Endothelial cell of umbilical vein (primary cell): Measurements from ENCODE around the gene ZNF766. TPM values are rescaled to one million over a fixed set of nuclear protein-coding genes. Genes with fewer than 3 reads are reported as not detected.

Experiments
- BruUV-seq: library from RNA; stranded (reverse); fragments of 400-500 nt; replicated peaks from 2 replicates; lab custom pipeline; 2021; lab: Mats Ljungman, UMichigan
- CTCF ChIA-PET: fragments of 300-600, 350-600 bp; sonication (Branson Sonifier 250); formaldehyde crosslinking; loops from one replicate; lab custom pipeline; 2021; ENCODE audit warnings: antibody characterized with exemption, inconsistent platforms; lab: Charles Lee
- POLR2A ChIA-PET: fragments of 300-600, 350-600 bp; sonication (Branson Sonifier 250); formaldehyde crosslinking; loops from one replicate; lab custom pipeline; 2021; ENCODE audit warnings: antibody characterized with exemption, inconsistent platforms; lab: Charles Lee
- DNase-seq: peaks from one replicate; pipeline ENCODE4 v3.0.0-alpha.2; 2011; ENCODE audit warnings: low read depth, low spot score
- FAIRE-seq: peaks from 2 replicates; lab custom pipeline; 2011; peaks lifted over from hg19 to GRCh38; lab: Jason Lieb, UNC
- H2AFZ ChIP-seq: 2 replicates; pipeline ENCODE4 v1.6.0; 2012; ENCODE audit warnings: low read depth, low read length, control low read depth, inconsistent platforms
- H3K27ac ChIP-seq: 2 replicates; pipeline ENCODE4 v1.5.1; 2011; ENCODE audit warnings: low read depth, mild to moderate bottlenecking, control low read depth, low read length, moderate library complexity; ENCODE audit not compliant: insufficient read depth
- H3K27me3 ChIP-seq, 2 experiments: 2 replicates each; pipeline versions ENCODE4 v1.6.0 to v1.6.1; 2011; ENCODE audit warnings: low read length in 2 of 2, mixed read lengths in 1 of 2; ENCODE audit not compliant: control insufficient read depth in 2 of 2, insufficient read depth in 2 of 2
- H3K36me3 ChIP-seq, 2 experiments: 2 replicates in 1 of 2; 3 replicates in 1 of 2; pipeline ENCODE4 v1.5.1; 2011; ENCODE audit warnings: low read length in 2 of 2, mild to moderate bottlenecking in 1 of 2, moderate library complexity in 1 of 2; ENCODE audit not compliant: control insufficient read depth in 2 of 2, insufficient read depth in 2 of 2; ENCODE audit errors: extremely low read depth in 1 of 2
- H3K4me1 ChIP-seq: 3 replicates; pipeline ENCODE4 v1.5.1; 2011; ENCODE audit warnings: mild to moderate bottlenecking, low read length; ENCODE audit not compliant: control insufficient read depth, insufficient read depth; ENCODE audit errors: extremely low read depth
- H3K4me2 ChIP-seq: 2 replicates; pipeline ENCODE4 v1.6.1; 2011; ENCODE audit warnings: low read length, control low read depth, mixed read lengths; ENCODE audit not compliant: insufficient read depth
- H3K4me3 ChIP-seq, 3 experiments: fragments of 200-600 bp in 1 of 3; sonication (generic), shearing (Covaris generic) in 1 of 3; replicated peaks in 1 of 3; 2 replicates each; pipeline ENCODE4 v1.5.1; 2011 to 2016; ENCODE audit warnings: control low read depth in 3 of 3, low read length in 3 of 3, mild to moderate bottlenecking in 2 of 3, inconsistent platforms in 1 of 3, low read depth in 1 of 3, moderate library complexity in 1 of 3; ENCODE audit not compliant: insufficient read depth in 1 of 3
- H3K79me2 ChIP-seq: 2 replicates; pipeline ENCODE4 v1.6.0; 2012; ENCODE audit warnings: low read length, inconsistent platforms; ENCODE audit not compliant: control insufficient read depth, insufficient read depth
- H3K9ac ChIP-seq: replicated peaks from 2 replicates; pipeline ENCODE3; 2011; ENCODE audit warnings: low read length, control low read depth; ENCODE audit not compliant: insufficient read depth; ENCODE audit errors: extremely low read depth
- H3K9me1 ChIP-seq: replicated peaks from 3 replicates; pipeline ENCODE4 v1.6.0; 2011; ENCODE audit warnings: mild to moderate bottlenecking, low read length; ENCODE audit not compliant: control insufficient read depth, insufficient read depth; ENCODE audit errors: extremely low read depth
- H3K9me3 ChIP-seq: replicated peaks from 2 replicates; pipeline ENCODE4 v1.5.1; 2012; ENCODE audit warnings: low read length, inconsistent platforms; ENCODE audit not compliant: control insufficient read depth, insufficient read depth
- H4K20me1 ChIP-seq: replicated peaks from 2 replicates; pipeline ENCODE3; 2011; ENCODE audit warnings: mild to moderate bottlenecking, low read length; ENCODE audit not compliant: control insufficient read depth, insufficient read depth; ENCODE audit errors: extremely low read depth
- CTCF ChIP-seq, 2 donors: IDR thresholded peaks; 1 replicate in 1 of 2; 2 replicates in 1 of 2; pipeline ENCODE4 v1.5.1; 2011; ENCODE audit warnings: low read length in 2 of 2, mild to moderate bottlenecking in 2 of 2, moderate library complexity in 2 of 2, control low read depth in 1 of 2, inconsistent platforms in 1 of 2, low read depth in 1 of 2; ENCODE audit not compliant: insufficient read depth in 1 of 2; ENCODE audit errors: extremely low read depth in 1 of 2
- EZH2 ChIP-seq: IDR thresholded peaks from 2 replicates; pipeline ENCODE4 v1.6.1; 2012; ENCODE audit warnings: borderline replicate concordance, low read depth, mild to moderate bottlenecking, moderate library complexity, low read length, inconsistent platforms; ENCODE audit not compliant: severe bottlenecking
- JUN ChIP-seq: IDR thresholded peaks from 2 replicates; pipeline ENCODE4 v1.6.1; 2011; ENCODE audit warnings: borderline replicate concordance, low read depth; ENCODE audit not compliant: insufficient read length, insufficient read depth
- MAX ChIP-seq: IDR thresholded peaks from 2 replicates; pipeline ENCODE4 v1.6.1; 2011; ENCODE audit not compliant: insufficient read depth, insufficient read length
- MYC ChIP-seq: IDR thresholded peaks from one replicate; pipeline ENCODE4 v1.6.1; 2011; ENCODE audit warnings: mild to moderate bottlenecking, low read depth, low read length
- POLR2AphosphoS5 ChIP-seq: IDR thresholded peaks from 2 replicates; pipeline ENCODE4 v1.6.1; 2012; ENCODE audit warnings: low read depth, mild to moderate bottlenecking, control low read depth, low read length, moderate library complexity; ENCODE audit not compliant: insufficient read depth
- dilution Hi-C: fragments of 300-500 bp; cut with MboI; formaldehyde crosslinking; loops from one replicate; pipeline ENCODE4 v1.15.0; 2019; ENCODE audit warnings: low sequenced_read_pairs; ENCODE audit not compliant: extremely low pct_ligation_motif_present
- intact Hi-C: fragments of 100-400 bp; cut with micrococcal nuclease; formaldehyde crosslinking; loops from one replicate; pipeline ENCODE4 v1.10.0; 2022
- polyA plus RNA-seq, 4 experiments: library from polyadenylated mRNA; depleted of rRNA in 3 of 4; stranded (reverse) in 3 of 4; unstranded in 1 of 4; fragments of >200 nt; gene quantifications; 2 replicates each; pipeline versions ENCODE4 v1.2.1 to v1.2.3, GENCODE V29; 2011 to 2012; ENCODE audit warnings: missing spikeins in 1 of 4
- total RNA-seq: library from RNA; stranded (reverse); gene quantifications from 2 replicates; pipeline ENCODE4 v1.2.3, GENCODE V29; 2021

ZNF766 gene
- total and polyA plus RNA-seq, 2 donors (not counting 3 experiments of a cell fraction or from before 2014, with no cell fraction given) = 2.9 to 8.9 TPM

DNA sequence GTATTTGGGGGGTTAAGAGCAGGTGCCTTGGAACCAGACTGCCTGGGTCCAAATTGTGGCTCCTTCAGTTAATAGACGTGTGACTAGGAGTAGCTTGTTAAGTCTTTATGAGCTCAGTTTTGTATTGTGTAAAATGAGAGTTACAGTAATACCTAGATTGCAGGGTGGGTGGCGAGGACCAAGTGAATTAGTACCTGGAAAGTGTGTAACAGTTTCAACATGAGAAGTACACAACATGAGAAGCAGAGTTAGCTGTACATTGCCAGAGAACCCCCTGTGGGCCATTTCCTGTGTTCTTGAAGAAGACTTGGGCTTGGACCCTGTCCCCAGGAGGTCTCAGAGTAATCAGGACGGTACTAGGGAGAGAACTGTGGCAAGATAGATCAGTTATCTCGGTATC is 42.7 kb upstream of the ZNF766 start:
- H3K27ac ChIP-seq = no peak overlapping the region
- H3K9me1 ChIP-seq = no peaks in the 10 kb centered on the region
- no peak overlapping the region for H3K4me2 ChIP-seq
- H3K27me3 ChIP-seq = no peaks in the 10 kb centered on the region
- H2AFZ ChIP-seq = no peak overlapping the region
- no peaks in the 10 kb centered on the region for H3K9me3 ChIP-seq
- intact Hi-C loops = no loop called here
- TF ChIP-seq CTCF (IDR thresholded peaks at IDR 0.05; ENCODE audit: extremely low read depth in 1 of 2, insufficient read depth in 1 of 2, low read depth in 1 of 2, low read length in 2 of 2) = no peak
- TF ChIP-seq EZH2 = no peak
- TF ChIP-seq POLR2AphosphoS5 = no peak
- dilution Hi-C loops = no loop called here
- H3K79me2 ChIP-seq = no peaks in the 10 kb centered on the region
- FAIRE-seq (no peak), DNase-seq (no peak)
- H3K4me3 ChIP-seq = no peak overlapping the region
- peaks cover 25 to 39% of the 10 kb centered on the region in 2 experiments for H3K36me3 ChIP-seq
- BruUV-seq = no TSS peak
- POLR2A ChIA-PET = no interaction called here
- no peaks in the 10 kb centered on the region for H4K20me1 ChIP-seq
- CTCF ChIA-PET = no interaction called here
- no peak overlapping the region for H3K9ac ChIP-seq
- H3K4me1 ChIP-seq = no peaks in the 10 kb centered on the region

DNA sequence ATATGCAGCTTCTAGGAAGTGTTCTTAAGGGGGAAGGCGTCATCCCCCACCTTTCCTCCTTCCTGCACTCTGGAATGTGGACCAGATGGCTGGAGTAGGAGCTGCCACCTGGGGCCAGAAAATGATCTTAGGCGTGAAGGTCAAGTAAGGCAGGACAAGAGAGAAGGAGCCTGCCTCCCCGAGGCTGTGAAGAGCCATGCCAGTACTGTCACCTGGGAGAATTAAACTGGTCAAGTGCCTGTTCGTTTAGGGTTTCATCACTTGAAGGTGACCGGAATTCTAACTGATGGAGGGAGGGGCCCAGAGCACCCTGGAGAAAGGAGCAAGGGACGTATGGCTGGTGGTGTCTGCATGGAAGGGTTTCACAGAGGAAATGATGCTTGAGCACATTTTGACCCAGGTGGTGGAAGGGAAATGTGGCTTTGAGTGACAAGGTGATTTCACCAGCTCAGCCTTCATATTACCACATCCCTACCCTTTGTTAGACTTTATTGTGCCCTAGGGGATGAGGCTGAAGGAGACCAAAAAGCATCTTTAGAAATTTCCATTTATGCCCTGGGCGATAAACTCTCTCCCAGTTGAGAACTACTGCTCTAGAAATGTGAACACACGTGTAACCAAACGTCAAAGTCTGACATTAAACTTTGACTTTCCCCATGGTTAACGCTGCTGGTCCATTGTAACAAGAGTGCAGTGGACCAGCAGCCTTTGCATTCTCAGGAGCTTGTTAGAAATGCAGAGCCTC is 42.0 kb upstream of the ZNF766 start:
- TF ChIP-seq JUN = no peak
- no peak for TF ChIP-seq MAX
- no peak for TF ChIP-seq EZH2
- no peak for TF ChIP-seq MYC
- CTCF ChIA-PET = no interaction called here

More for the DNA sequence above, 42.0 kb upstream of the ZNF766 start:
- H3K4me2 ChIP-seq = no peak overlapping the region
- FAIRE-seq = no peak
- H3K9ac ChIP-seq = no peak overlapping the region
- no peak overlapping the region for H3K4me3 ChIP-seq
- H3K36me3 ChIP-seq = peaks cover 20 to 33% of the 10 kb centered on the region in 2 experiments
- intact Hi-C loops (no loop called here), dilution Hi-C loops (no loop called here)
- no peak for DNase-seq
- no peaks in the 10 kb centered on the region for H3K27me3 ChIP-seq
- no TSS peak for BruUV-seq
- no peaks in the 10 kb centered on the region for H3K79me2 ChIP-seq
- no peak overlapping the region for H3K27ac ChIP-seq
- H3K9me3 ChIP-seq = no peaks in the 10 kb centered on the region
- POLR2A ChIA-PET = no interaction called here
- no peak overlapping the region for H2AFZ ChIP-seq
- no peaks in the 10 kb centered on the region for H3K9me1 ChIP-seq
- H4K20me1 ChIP-seq = no peaks in the 10 kb centered on the region
- no peaks in the 10 kb centered on the region for H3K4me1 ChIP-seq
